GM18511 (cell line): ENCODE measurements around the gene CSNK2B.
A peak's percentile ranks its signal among the peaks of the same experiment; 100 is the strongest.
"Not testable (repeated sequence)": the region's sequence is repeated elsewhere in the genome, so short reads cannot be mapped to it uniquely, and the experiment has no call there.

Experiments
- ATAC-seq: cut with Tn5 transposase; IDR thresholded peaks from one replicate; pipeline ENCODE4 v1.9.1; 2021; ENCODE audit warnings: mild to moderate bottlenecking, moderate library complexity; ENCODE audit not compliant: unreplicated experiment

The CSNK2B gene

GRCh38 chr6:31687860-31688693, 22.2 kb downstream of the CSNK2B start:
- no peak for ATAC-seq

GRCh38 chr6:31689249-31690110, 23.6 kb downstream of the CSNK2B start:
- ATAC-seq = no peak

- ATAC-seq = no peak
These were observed 24.6 kb downstream of the CSNK2B start for GRCh38 chr6:31690231-31691077.

- no peak for ATAC-seq
These were observed 25.2 kb downstream of the CSNK2B start for GRCh38 chr6:31691078-31691463.

- ATAC-seq = no peak
These were observed 25.8 kb downstream of the CSNK2B start for GRCh38 chr6:31691564-31692108.

- no peak for ATAC-seq
These were observed 26.5 kb downstream of the CSNK2B start for GRCh38 chr6:31692353-31692752.

- ATAC-seq = no peak
These were observed 27.0 kb downstream of the CSNK2B start for GRCh38 chr6:31692886-31693285.

- ATAC-seq = no peak
These were observed 27.7 kb downstream of the CSNK2B start for GRCh38 chr6:31693535-31693934.

GRCh38 chr6:31697555-31697954, 31.7 kb downstream of the CSNK2B start:
- no peak for ATAC-seq

GRCh38 chr6:31700740-31701401, 35.0 kb downstream of the CSNK2B start:
- ATAC-seq = no peak

GRCh38 chr6:31701666-31702404, 36.0 kb downstream of the CSNK2B start:
- no peak for ATAC-seq

- no peak for ATAC-seq
These were observed 36.5 kb downstream of the CSNK2B start for GRCh38 chr6:31702405-31702818.

GRCh38 chr6:31702819-31703716, 37.2 kb downstream of the CSNK2B start, which contains the start of gene ABHD16A:
ABHD16A (minus strand) TSS chr6:31703324; CDS start chr6:31703281, 43 bp downstream.
- peak; percentile 89 for ATAC-seq

- no peak for ATAC-seq
These were observed 40.1 kb downstream of the CSNK2B start for GRCh38 chr6:31705931-31706330.

GRCh38 chr6:31706599-31706998, 40.7 kb downstream of the CSNK2B start, which contains the start of gene LY6G6F:
LY6G6F (plus strand) TSS chr6:31706866; CDS start chr6:31706907, 41 bp downstream.
- no peak for ATAC-seq

GRCh38 chr6:31707701-31708100, 41.8 kb downstream of the CSNK2B start:
- no peak for ATAC-seq

GRCh38 chr6:31708224-31708623, 42.3 kb downstream of the CSNK2B start:
- ATAC-seq = no peak

- ATAC-seq = not testable (repeated sequence)
These were observed 43.3 kb downstream of the CSNK2B start for GRCh38 chr6:31709157-31709556.
